Testis (tissue), 2 donors: ENCODE data around the gene RIPOR2.

Experiments
- CTCF ChIP-seq, 3 experiments: fragments of 450-650 bp in 2 of 3; fragments of 200-600 bp in 1 of 3; sonication (generic) in 1 of 3; IDR thresholded peaks; one replicate each; pipeline ENCODE4 v1.5.1; 2016 to 2019; ENCODE audit warnings: antibody characterized with exemption in 3 of 3, mild to moderate bottlenecking in 2 of 3, moderate library complexity in 1 of 3
- POLR2A ChIP-seq: fragments of 450-650 bp; IDR thresholded peaks from one replicate; pipeline ENCODE4 v1.6.1; 2017; ENCODE audit warnings: antibody characterized with exemption, mild to moderate bottlenecking, moderate library complexity

GRCh38 chr6:24982231-24982630 is 46.5 kb upstream of the RIPOR2 start:
- TF ChIP-seq CTCF (IDR thresholded peaks at IDR 0.05), result no peak
- no peak for TF ChIP-seq POLR2A
